HG02571 (cell line): ENCODE measurements around the gene TEX2.

Source experiments
- ATAC-seq: cut with Tn5 transposase; IDR thresholded peaks from one replicate; pipeline ENCODE4 v1.9.1; 2021; ENCODE audit warnings: mild to moderate bottlenecking, moderate library complexity; ENCODE audit not compliant: unreplicated experiment

The TEX2 gene

DNA sequence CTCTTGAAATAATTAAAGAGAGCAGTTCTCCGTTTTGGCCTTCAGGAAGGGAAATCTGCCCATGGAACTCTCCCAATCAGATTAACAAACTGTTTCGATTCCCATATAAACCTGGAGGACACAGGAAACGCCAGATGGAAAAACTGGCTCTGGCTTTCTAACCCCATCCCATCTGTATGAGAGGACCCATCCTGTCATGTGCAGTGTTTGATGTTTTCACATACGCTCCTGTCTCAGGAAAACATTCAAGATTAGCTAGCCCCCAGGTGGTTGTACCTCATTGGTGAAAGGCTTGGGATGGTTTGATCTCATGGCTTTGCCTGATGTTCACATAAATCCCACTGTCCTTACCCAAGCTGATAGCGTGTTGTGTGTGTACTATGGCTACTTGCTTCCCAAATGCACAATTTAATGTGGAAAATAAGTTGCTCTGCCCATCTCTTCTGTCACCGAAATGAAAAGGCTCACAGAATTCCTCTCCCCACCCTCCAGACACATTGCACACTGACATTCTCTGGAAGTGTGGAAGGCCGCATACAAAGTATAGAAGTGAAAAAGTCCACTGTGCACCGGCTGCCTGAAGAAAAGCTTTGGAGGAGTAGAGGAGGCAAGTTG lies 114.9 kb downstream of the TEX2 start:
- ATAC-seq: no peak

DNA sequence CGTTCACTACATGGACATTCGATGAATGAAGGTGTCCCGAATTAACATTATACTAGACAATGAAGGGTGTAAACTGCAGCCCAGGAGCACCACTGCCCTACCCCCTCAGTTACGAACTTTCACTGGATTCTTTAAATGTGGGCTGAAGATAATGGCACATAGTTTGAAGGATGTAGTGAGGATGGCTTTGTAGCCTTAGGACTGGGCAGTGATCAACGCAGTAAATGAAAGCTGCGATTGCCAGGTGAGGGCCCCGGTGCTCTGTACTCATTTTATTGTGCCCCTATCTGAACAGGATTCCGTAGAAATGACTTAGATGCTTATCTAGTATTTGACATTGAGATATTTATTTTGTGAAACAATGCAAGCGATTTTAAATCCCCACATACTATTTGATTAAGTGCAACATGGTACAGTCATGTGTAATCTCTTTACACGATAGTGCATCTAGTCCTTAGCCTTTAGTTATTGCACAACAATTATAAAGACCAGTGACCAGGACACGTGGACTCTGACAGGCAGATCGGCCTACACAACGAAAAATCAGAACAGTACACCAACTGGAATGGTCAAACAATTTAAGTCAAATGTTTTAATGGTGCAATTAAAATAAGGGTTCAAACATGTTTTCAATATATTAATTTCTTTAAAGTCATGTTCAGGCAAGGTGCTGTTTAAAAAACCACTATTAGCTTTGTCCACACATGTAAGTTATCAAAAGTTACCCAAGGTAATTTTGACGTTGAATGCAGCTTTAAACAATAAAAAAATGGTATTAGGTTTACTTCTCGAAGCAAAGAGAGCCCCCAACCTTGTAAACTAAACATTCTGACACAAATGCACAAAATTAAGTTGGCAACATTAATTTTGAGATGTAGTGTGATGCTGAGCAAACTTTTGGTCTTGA lies 115.7 kb downstream of the TEX2 start:
- no peak for ATAC-seq

DNA sequence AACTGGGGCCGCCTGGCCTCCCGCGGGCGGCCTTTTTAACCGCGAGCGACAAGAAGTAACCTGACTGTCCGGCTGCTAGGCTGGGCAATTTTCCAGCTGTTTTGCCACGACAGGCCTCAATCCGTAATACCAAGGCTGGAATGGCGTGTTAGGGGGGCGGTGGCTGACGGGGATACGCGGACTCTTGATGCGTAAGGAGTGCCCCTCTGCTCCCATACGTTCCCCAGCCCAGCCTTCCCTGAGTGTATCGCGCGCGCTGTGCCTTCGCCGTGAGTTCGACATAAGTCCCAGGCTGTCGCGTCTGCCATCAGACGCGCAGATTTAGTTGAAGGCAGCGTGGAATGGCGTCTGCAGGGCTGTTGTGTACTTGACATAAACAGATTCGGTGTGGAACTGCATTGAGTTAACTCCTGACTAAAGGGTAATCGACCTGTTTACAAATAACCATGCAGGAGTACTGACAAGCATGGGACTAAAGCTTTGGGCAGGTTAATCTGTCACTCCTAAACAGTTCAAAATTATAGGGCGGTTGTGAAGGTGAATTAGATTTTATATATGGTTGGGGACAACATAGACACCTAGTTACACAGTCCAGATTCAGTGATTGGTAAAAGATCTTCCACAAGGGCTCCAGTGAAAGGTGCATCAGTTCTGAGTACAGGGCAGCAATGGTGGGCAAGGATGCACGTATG lies 116.5 kb downstream of the TEX2 start:
- ATAC-seq: no peak

DNA sequence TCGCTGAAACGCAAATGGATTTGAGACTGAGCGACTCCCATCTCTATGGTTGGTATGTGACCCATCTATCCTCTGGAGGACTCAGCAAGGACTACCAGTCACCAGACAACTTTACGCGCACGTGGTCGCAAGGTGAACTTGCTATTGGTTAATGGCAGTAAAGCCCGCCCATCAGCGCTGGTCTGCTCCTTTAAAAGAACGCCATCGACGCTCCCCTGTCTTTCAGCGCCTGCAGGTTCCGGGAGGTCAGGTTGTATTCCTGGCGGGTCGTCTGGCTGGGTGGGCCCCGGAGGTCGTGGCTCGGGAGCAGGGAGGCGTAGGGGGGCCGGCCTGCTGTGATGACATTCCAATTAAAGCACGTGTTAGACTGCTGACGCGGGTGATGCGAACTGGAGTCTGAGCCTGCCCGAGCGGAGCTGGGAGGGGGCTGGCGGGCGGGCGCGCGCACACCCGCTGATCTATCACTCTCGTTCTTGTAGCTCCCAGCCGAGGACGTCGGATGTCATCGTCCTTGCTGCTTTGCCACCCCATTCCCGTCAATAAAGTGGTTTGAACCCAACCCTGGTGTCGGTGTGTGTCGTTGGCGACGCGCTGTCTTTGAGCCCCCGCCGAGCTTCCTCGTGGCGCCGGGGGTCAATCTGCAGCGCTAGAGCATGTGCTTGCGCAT lies 117.2 kb downstream of the TEX2 start:
- ATAC-seq: peak; percentile 94

DNA sequence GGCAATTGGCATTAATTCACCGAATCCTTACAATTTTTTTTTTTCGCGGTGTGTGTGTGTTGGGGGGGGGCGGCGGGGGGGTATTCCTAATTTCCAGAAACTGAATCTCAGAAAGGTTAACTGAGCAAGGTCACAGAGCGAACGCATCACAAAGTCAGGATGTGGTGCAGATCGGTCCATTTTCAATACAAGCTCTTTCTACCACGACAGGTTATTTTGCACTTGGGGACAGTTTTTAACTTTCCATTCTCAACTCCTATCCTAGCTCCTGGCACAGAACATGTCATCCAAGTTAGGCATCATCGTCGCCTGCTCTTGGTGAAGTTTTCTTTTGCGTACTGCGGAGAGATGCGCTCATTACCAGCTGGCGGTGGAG lies 117.7 kb downstream of the TEX2 start:
- ATAC-seq: peak; percentile 1

DNA sequence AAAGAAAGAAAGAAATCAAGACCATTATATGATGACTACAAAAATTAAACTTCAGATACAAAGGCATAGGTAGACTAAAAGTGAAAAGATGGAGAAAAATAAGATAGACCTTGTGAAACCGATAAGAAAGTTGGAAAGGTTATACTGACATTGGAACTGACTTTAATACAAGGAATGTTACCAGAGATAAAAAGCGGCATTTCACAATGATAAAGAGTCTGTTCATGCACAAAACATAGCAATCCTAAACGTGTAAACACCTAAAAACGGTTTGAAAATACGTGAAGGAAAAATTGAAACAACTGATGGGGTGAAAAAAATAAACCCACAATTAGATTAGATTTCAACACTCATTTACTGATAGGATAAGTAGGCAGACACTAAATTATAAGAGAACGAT lies 123.5 kb downstream of the TEX2 start:
- no peak for ATAC-seq

DNA sequence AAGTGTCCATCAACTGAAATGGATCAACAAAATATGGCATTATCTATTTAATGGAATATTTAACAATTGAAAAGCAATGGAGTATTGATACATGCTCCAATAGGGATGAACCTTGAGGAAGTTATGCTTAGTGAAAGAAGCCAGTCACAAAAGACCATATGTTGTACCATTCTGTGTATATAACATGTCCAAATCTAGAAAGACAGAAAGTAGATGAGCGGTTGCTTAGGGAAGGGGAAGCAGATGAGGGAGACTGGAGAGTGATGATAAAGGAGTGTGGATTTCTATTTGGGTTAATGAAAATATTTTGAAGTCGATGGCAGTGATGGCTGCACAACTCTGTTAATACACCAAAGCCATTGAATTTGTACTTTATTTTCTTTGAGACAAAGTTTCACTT lies 124.6 kb downstream of the TEX2 start:
- no peak for ATAC-seq

DNA sequence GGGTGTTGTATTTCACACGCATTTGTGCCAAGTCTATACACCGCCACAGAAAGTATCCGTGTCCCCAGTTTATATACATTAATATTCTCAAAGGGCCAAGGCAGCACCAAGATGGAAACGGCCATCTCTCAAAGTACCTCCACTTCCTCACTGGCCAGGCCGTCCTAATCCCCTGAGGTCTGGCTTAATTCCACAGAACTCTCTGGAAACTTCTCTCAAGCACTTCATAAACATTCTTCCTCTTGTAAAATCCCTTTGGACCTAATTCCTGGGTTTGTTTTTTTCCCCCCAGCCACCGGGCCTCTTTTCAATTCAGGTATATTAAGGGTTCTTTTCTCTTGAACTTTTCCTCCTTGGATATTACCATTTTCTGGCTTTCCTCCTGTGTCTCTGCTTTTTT lies 128.1 kb downstream of the TEX2 start:
- ATAC-seq: no peak

DNA sequence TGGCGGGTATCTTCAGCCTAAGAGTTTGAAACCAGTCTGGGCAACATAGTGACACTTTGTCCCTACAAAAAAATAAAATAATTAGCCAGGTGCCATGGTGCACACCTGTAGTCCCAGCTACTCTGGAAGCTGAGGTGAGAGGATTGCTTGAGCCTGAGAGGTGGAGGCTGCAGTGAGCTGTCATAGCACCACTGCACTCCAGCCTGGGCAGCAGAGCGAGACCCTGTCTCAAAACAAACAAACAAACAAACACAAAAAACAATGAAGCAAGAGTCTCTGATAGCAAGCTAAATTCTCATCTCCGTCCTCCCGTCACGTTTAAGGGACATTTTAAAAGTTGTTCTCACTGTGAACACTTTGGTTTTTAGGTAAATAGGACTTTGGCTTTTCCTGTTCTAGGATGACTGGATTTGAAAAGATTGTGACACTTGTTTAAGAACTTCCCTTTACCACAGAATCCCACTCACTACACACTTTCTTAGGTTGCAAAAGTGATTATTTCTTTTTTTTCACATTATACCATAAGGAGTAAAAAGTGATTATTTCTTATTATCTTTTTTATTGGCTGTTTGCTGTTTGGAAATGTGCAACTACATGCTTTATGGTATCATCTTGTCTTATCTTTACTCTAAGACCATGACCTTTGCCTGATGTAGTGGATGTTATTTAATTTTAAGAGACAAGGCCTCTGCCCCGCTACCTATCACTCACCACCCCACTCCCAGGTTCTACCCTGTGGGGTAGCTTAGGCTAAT lies 128.7 kb downstream of the TEX2 start:
- no peak for ATAC-seq

DNA sequence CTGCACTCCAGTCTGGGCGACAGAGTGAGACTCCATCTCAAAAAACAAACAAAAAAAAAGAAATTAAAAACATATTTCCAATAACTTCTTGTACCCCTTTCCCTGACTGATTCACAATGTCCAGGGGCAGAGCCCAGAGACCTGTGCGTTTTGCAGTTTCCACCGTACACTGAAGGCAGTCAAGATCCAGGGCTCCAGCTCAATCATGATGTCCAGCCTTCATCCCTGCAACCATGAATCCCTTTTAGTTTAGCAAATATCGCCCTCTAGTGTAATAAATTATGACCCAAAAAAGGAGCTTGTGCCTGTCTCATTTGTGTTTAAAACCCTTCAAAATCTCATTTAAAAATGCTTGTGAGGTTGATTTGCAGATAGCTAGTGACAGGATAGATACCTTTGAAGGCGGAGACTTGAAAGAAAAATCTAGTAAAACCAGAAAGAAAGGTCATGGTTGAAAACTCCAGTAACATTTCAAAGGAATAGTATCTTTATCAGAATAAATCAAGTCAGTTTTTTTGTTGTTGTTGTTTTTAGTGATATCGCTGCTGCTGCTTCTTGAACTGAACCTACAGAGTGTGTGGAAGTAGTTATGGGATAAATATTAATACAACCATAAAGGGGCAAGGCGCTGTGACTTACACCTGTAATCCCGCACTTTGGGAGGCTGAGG lies 129.4 kb downstream of the TEX2 start:
- no peak for ATAC-seq

DNA sequence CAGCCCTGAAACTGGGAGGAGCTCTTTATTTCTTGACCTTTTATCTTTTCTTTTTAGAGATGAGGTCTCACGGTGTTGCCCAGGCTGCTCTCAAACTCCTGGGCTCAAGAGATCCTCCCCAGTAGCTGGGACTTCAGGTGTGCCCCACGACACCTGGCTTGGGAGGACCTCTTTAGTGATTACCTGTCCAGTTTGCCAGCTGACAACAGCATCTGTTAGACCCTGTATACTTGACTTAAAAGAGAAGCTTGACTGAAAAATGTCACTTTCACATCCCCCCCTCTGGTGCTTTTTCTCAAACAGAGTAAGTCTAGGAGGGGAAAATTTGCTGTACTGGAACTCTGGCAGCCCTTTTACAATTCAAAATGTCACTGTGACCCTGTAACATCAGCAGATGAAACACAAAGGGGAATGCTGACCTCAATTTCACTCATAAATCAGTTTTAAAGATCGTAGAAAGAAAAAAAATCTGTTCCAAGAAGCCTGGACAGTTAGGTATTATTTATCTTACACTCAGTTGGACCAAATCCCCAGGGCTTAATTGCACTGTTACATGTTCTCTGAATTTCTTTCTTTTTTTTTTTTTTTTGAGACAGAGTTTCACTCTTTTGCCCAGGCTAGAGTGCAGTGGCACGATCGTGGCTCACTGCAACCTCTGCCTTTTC lies 131.3 kb downstream of the TEX2 start:
- ATAC-seq: no peak

DNA sequence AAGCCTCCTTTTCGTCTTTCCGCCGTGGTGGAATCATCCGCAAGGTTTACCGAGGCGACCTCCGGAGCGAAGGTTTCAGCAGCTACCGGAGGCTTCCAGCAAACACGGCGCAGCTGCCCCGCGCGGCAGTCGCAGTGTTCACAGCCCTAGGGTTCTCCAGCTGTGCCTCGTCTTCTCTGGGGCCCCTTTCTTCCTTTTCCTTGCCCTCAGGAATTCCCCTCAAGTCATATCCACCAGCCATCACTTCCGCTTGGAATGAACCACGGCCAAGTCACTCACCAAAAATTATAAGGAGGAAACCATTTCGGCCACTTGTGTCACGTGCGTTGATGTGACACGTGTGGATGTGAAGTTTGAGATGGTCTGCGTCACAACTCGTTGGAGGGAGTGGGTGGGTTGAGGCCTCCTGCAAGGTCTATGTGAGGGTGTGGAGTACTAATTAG lies 132.5 kb downstream of the TEX2 start:
- peak; percentile 20 for ATAC-seq

DNA sequence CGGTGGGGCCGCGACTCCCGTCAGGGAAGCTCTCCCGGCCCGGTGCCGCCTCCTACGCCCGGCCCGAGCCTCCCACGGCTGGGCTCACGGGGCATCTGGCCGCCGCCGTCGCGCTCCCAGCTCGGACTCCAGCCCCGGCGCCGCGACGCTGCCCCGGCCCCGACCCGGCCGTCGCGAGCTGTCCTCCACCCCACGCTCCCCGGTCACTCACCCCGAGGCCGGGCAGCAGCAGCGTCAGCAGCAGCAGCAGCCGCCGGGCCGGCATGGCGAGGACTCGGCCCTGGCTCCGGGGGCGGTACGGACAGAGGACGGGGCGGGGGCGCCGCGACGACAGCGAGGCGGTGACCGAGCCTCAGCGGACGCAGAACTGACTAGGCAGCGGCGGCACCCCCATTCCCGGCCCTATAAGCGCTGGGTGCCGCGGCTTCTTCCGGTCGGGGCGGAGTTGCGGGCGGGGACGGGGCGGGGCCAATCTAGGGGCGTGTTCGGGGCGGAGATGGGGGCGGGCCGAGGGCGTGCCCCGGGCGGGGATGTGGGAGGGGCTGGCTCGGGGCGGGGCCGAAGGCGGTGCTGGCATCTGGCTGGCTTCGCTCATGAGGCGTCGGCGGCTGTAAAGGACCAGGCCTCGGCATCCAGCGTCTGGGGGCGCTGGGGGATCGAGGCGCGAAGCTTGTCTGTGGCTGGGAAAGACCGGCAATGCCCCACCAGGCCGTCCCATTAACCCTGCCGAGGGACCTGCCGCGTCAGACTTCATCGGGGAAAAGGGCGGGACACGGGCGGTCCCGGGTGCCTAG lies 133.1 kb downstream of the TEX2 start, which contains the start of gene ERN1:
ERN1 (minus strand) TSS at position 380 of the 794 bp plus-strand sequence; CDS start at position 265, 115 bp downstream.
- ATAC-seq: peak; percentile 71

DNA sequence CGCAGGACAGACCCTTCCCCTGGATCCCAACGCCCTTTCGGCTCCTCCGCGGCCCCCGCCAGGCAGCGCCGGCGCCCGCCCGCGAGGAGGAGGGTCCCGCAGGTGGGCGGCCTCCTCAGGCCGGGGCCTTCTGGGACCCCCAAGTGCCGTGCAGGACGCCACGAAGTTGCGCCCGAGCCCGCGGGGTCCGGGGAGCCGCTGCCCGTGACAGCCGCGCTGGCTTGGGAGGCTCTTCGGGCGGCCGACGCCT lies 133.6 kb downstream of the TEX2 start:
- peak; percentile 2 for ATAC-seq

DNA sequence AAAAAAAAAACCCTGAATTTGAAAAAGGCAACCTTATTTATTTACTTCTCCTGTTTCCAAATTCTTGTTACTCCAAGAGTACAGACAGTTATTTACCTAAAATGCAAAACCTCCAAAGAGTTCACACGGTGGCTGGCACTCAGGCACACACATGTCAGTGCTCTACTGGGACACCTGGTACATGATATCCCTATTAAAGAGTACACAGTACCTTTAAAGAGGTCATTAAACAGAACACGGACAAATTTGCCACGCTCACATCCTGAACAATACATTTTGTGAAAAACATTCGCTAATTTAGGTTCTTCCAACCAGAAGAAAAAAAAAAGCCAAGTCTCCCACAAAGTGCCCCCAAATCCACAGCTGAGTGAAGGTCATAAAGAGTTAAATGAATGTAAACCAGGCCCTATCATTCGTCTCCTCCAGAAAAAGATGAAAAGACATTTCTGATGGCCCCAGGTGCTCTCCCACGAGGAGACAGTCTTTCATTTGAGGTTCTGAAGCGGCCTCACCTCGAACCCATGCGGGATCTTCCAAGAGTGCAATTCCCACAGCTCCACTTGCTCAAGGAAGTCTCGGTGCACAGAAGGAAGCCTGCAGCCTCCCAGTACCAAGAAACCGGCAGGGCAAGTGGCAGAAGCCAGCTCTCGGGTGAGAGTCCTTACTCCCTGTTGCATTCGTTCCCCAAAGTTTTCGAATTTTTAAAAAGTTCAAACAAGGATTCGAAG lies 134.1 kb downstream of the TEX2 start:
- ATAC-seq: no peak

DNA sequence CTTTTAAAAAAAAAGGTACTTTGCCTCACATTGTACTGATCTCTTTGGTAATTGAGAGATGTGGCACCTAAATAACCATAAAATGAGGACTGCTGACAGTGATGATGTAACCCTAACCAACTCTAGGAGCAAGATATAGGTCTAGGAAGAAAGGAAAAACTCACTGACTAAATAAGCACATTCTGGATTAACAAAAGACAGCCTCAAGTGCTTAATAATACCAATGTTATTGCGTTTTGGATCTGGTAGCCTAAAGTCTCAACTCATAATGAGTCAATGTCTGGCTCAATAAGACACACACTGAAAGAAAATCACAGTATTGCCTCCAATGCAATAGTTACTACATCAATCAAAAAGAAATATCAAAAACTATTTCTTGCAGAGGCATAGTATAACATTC lies 136.1 kb downstream of the TEX2 start:
- no peak for ATAC-seq

DNA sequence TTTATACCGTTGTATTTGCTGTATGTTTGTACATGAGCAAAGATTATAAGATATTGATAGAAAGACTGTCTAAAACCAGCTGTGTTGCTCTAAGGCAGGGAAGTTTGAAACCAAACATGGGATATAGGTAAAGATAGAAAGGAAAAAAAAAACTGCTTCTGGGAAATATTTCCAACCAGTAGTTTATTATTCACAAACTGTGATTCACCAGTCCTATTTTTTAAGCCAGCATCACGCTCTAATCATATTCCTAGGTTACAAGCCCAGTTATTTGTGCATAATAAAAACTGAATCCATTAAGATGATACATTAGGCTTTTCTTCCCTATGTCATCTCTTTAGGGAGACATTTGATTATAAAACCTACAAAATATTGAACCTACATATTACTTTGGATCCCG lies 137.1 kb downstream of the TEX2 start:
- ATAC-seq: no peak

DNA sequence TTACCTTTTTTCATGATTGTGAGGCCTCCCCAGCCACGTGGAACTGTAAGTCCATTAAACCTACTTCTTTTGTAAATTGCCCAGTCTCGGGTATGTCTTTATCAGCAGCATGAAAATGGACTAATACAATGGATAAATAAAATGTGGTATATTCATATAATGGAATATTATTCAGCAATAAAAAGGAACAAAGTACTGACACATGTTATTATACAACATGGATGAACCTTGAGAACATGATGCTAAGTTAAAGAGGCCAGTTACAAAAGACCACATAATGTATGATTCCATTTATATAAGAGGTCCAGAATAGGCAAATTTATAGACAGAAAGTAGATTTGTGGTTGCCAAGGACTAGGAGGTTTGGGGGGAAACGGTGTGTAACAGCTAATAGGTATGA lies 138.5 kb downstream of the TEX2 start:
- no peak for ATAC-seq
